GM19395 (cell line): ENCODE measurements around the gene TNIK.

Experiments used
- ATAC-seq: cut with Tn5 transposase; IDR thresholded peaks from one replicate; pipeline ENCODE4 v1.9.1; 2021; ENCODE audit warnings: mild to moderate bottlenecking, moderate library complexity; ENCODE audit not compliant: unreplicated experiment

Gene TNIK

GRCh38 chr3:171239757-171240503, 220.3 kb downstream of the TNIK start:
- ATAC-seq = no peak

DNA sequence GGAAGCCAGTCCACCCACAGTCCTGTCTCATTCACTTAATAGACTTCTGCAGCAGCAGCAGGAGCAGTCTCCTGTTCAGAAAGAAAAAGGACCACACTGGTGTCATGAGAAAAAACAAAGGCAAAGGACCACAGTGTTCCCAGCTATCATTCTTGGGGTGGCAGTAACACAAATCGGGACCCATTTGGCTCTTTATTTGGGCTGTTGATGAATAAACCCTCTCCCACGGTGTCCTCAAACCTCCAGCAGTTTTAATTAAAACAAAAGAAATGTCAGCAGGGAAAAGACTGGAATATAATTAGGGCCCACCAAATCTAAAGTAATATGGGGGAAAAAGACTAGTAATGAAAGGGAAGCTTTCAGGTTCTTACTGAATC, 223.2 kb downstream of the TNIK start:
- ATAC-seq = no peak

DNA sequence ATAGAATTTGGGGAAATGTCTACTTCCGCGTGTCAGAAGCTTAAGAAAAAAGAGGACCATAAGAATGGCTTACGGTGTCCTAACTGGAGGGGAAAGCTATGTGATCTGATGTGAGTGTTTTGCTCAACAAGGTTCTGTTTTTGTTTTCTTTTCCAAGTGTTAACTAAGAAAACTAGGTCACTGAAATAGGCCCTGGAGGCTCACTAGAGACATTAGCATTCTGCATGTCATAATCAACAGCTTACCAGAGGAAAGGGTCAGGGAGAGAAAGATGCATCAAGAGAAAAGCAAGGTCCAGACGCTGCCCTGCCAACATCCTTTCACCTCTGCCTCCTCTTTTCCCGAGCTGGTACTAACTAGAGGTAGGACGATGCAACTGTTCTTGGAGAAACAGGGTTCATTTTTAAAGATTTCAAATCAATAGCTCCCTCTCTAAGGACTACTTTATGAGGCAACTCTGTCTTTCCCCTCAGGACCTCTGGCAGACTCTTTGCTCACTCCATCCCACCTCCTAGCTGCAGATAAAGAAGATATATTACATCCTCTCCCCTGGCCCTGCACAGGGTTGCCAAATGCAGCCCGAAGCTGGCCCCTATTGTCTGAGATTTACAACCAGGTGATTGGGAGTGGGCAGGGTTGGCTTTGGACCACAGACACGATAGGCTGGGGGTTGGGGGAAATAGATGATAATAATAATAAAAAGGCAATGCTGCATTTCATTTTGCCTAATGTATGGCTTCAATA, 223.8 kb downstream of the TNIK start:
- ATAC-seq = no peak

GRCh38 chr3:171234298-171235010, 225.8 kb downstream of the TNIK start:
- ATAC-seq = no peak

DNA sequence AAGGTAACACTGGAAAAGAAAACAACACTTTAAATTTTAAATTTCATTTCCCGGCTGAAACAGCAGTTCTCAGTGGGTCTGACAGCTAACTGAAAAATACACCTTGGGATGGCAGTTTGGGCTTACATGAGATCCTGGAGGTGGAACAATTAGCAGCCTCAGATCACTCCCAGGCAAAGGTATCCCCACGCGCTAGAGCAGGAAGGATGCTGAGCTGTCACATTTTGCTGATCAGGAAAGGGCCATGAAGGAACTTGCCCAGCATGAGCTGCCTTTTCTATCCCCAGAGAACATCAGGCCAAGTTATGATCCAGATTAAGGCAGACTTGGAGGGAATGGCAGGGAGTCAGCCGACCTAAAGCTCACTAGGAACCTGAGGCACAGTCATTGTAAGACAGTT, 228.8 kb downstream of the TNIK start:
- ATAC-seq = no peak

DNA sequence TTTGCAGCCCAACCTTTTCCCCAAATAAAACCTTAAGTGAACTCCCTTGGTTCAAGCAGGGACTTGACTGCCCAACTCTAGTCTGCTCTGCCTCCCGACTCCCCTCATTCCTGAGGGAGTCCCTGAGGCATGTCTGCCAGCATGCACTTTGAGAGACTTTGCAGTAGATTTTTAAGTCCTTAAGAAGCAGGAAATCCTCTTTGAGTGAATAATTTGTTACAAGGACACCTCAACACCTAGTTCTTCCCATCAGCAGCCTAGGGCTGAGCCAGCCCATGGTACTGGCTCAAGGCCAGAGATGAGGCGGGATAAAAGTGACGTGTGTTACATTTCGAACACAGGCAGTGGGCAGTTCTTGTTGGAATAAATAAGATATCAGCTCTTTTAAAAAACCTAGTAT, 229.3 kb downstream of the TNIK start:
- no peak for ATAC-seq

DNA sequence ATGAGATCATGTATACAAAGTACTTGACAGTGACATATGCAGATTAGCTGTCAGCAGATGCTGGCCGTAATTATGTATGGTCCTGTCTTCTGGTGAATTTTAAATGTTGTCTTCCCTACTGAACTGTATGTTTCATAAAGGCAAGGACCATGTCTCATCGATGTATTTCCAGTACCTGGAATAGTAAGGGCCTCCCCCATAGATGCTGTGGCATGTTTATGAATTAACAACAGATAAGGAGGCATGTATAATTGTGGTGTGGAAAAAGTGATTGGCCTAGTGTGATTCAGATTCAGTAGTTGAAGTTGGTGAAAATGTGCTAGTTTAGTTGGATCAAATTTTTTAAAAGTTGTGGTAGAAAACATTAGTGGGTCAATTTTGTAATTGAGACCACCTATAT, 231.0 kb downstream of the TNIK start:
- no peak for ATAC-seq

GRCh38 chr3:171228240-171228639, 232.0 kb downstream of the TNIK start:
- no peak for ATAC-seq

DNA sequence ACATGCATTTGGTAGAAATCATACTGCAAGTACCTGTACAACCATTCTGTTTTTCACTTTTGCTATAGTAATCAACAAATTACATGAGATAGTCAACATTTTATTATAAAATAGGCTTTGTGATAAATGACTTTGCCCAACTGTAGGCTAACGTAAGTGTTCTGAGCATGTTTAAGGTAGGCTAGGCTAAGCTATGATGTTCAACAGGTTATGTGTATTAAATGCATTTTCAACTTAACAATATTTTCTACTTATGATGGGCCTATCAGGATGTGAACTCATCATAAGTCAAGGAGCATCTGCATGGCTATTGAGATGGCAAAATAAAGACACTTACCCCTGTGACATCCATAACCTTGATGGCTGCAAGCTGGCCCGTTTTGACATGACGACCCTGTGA, 232.4 kb downstream of the TNIK start:
- no peak for ATAC-seq

DNA sequence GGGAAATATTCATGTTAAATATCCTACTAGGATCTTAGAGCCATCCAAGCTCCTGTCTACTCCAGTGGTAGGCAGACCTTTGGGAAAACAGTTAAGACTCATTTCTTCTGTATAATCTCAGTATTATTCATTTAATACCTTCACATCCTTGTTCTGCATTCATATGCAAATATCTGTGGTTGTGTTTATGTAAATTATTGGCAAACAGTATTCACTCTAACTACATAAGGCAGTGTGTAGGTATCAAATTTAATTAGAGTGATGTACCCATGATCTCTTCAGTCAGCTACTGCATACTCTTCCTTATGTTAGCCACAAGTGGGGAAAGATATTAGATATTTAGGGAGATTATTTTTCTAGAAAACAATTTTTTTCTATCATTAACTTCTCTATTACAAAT, 232.8 kb downstream of the TNIK start:
- ATAC-seq = no peak

- ATAC-seq = no peak
Observed at GRCh38 chr3:171226794-171227193, 233.4 kb downstream of the TNIK start.

- ATAC-seq = no peak
Observed at GRCh38 chr3:171225708-171226107, 234.5 kb downstream of the TNIK start.

DNA sequence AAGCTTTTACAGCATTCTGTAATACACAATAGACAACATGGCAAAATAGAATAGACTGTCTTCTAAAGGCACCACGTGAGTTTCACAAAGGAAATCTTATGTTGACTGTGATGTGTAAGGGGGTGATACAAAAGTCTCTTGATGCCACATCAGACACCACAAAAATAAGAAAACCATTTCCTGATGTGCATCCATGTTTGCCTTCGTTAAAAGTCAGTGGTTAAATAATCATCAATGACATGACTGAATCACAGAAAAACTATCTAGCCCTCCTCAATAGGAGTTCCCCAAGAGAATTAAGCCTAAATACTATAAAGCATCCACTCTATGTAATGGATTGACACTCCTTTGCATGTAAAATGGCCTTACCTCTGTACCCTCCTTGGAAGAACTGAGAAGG, 235.0 kb downstream of the TNIK start:
- ATAC-seq = no peak

GRCh38 chr3:171223396-171223795, 236.8 kb downstream of the TNIK start:
- ATAC-seq = no peak

GRCh38 chr3:171222995-171223394, 237.2 kb downstream of the TNIK start:
- ATAC-seq = no peak

GRCh38 chr3:171221597-171221996, 238.6 kb downstream of the TNIK start:
- ATAC-seq = no peak

GRCh38 chr3:171221104-171221503, 239.1 kb downstream of the TNIK start:
- ATAC-seq = no peak

DNA sequence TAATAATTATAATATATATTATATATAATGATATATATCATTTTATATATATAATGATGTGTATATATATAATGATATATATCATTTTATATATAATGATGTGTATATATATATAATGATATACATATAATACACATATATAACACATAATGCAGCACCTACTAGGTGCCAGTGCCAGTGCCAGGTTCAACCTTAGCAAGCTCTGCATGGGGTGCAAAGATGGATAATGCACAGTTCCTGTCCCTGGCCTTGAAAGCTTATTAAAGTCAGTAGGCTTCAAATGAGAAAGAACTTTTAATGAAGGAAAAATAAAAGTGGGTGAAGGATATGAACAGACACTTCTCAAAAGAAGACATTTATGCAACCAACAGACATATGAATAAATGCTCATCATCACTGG, 240.9 kb downstream of the TNIK start:
- ATAC-seq = no peak

DNA sequence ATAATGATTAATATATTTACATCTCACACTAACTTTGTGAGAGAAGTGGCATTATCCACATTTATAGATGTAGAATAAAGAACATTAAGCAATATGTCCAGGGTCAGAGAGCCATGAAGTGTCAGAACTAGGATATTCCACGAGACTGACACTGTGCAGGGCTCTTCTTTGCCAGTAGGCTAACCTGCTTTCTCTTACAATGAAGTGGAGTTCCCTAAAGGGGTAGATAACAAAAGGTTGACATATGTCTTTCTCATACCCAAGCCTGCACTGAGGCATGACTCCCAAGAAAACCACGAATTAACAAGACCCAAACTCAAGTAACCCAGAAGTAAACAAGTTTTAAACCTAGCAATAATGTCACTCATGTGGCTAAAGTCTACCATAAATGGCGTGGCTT, 242.1 kb downstream of the TNIK start:
- no peak for ATAC-seq

GRCh38 chr3:171213907-171214306, 246.3 kb downstream of the TNIK start:
- ATAC-seq = no peak

- ATAC-seq = no peak
Observed at GRCh38 chr3:171213178-171213577, 247.0 kb downstream of the TNIK start.

DNA sequence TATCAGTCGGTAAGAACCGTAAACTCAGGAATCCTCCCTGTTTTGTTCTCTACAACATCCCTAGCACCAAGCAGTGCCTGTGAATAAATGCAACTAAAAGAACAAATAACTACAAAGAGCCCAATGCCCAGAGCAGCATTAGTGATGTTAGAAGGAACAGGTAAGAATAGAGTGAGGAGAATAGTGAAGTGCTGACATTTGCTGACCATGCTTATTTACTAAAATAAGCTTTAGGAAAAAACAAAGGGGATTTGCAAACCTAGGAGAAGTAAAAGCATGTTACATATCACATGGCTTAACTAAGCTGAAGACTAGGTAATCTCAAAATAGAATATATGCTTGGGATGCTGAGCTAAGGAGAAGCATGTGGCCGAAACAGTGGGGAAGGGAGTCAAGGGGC, 247.6 kb downstream of the TNIK start:
- ATAC-seq = no peak
